Smooth muscle cell (in vitro differentiated cells): ENCODE results near the gene C1QTNF8. TPM values are rescaled to one million over a fixed set of nuclear protein-coding genes. Genes with fewer than 3 reads are reported as not detected.
"Not testable (repeated sequence)": the region's sequence is repeated elsewhere in the genome, so short reads cannot be mapped to it uniquely, and the experiment has no call there.

ENCODE experiments used
- DNase-seq: peaks from one replicate; lab custom pipeline; 2025; ENCODE audit not compliant: unreplicated experiment; lab: John Stamatoyannopoulos, UW
- H2AFZ ChIP-seq: fragments of 200-600 bp; sonication (generic); 2 replicates; pipeline ENCODE4 v1.6.0; 2016; ENCODE audit warnings: antibody characterized with exemption, low read depth, mild to moderate bottlenecking
- H3F3A ChIP-seq: fragments of 200-600 bp; sonication (generic); 2 replicates; pipeline ENCODE4 v1.6.0; 2017; ENCODE audit warnings: antibody characterized with exemption, low read depth
- H3K27ac ChIP-seq: fragments of 200-600 bp; sonication (generic); 2 replicates; pipeline ENCODE4 v1.5.1; 2016; ENCODE audit warnings: low read depth, mild to moderate bottlenecking
- H3K27me3 ChIP-seq: fragments of 200-600 bp; sonication (generic); 2 replicates; pipeline ENCODE4 v1.6.1; 2016; ENCODE audit warnings: low read depth, mild to moderate bottlenecking
- H3K36me3 ChIP-seq: fragments of 200-600 bp; sonication (generic); 2 replicates; pipeline ENCODE4 v1.5.1; 2016; ENCODE audit warnings: low read depth
- H3K4me1 ChIP-seq: fragments of 200-600 bp; sonication (generic); 2 replicates; pipeline ENCODE4 v1.5.1; 2016; ENCODE audit warnings: low read depth
- H3K4me2 ChIP-seq: fragments of 200-600 bp; sonication (generic); 2 replicates; pipeline ENCODE4 v1.6.0; 2016; ENCODE audit warnings: mild to moderate bottlenecking
- H3K4me3 ChIP-seq: fragments of 200-600 bp; sonication (generic); 2 replicates; pipeline ENCODE4 v1.5.1; 2016; ENCODE audit warnings: mild to moderate bottlenecking
- H3K79me2 ChIP-seq: fragments of 200-600 bp; sonication (generic); 2 replicates; pipeline ENCODE4 v1.6.0; 2016; ENCODE audit warnings: low read depth, mild to moderate bottlenecking
- H3K9ac ChIP-seq: fragments of 200-600 bp; sonication (generic); 2 replicates; pipeline ENCODE4 v1.6.0; 2016; ENCODE audit warnings: low read depth
- H3K9me3 ChIP-seq: fragments of 200-600 bp; sonication (generic); replicated peaks from 2 replicates; pipeline ENCODE4 v1.5.1; 2016; ENCODE audit warnings: low read depth
- H4K20me1 ChIP-seq: fragments of 200-600 bp; sonication (generic); 2 replicates; pipeline ENCODE4 v1.6.0; 2016; ENCODE audit warnings: low read depth
- CTCF ChIP-seq: fragments of 200-600 bp; sonication (generic); IDR thresholded peaks from 2 replicates; pipeline ENCODE4 v1.5.1; 2017; ENCODE audit warnings: borderline replicate concordance, mild to moderate bottlenecking, antibody characterized with exemption; ENCODE audit not compliant: insufficient read depth, poor library complexity, severe bottlenecking
- WGBS: methylation state at CpG from one replicate; pipeline ENCODE4 v1.1.7; 2016; ENCODE audit warnings: low lambda C conversion rate; 5-methylcytosine and 5-hydroxymethylcytosine counted together
- polyA plus RNA-seq: library from polyadenylated mRNA; unstranded; fragments of >200 nt; fragmentation: Nextera tagmentation; extraction: Ambion mirVana; gene quantifications from 2 replicates; pipeline ENCODE4 v1.2.1, GENCODE V29; 2016
- total RNA-seq: library from RNA; depleted of rRNA; stranded (reverse); fragments of >200 nt; gene quantifications from 2 replicates; pipeline ENCODE4 v1.2.3, GENCODE V29; 2014

C1QTNF8 gene
- total and polyA plus RNA-seq, 2 experiments from 2014 or later, result not detected

- DNase-seq, result no peak
- Histone ChIP-seq H3K79me2 (no peaks in the 10 kb centered on the region), H2AFZ (no peak overlapping the region), H4K20me1 (no peaks in the 10 kb centered on the region), H3K4me3 (no peak overlapping the region), H3K36me3 (no peaks in the 10 kb centered on the region), H3K9ac (no peak overlapping the region), H3F3A (no peaks in the 10 kb centered on the region), H3K4me1 (peaks cover 5% of the 10 kb centered on the region), H3K27me3 (no peaks in the 10 kb centered on the region), H3K9me3 (no peaks in the 10 kb centered on the region), H3K27ac (no peak overlapping the region), H3K4me2 (no peak overlapping the region)
- 85% methylated on average over 68 of the region's 85 CpGs for WGBS
- no peak for TF ChIP-seq CTCF
Observed at GRCh38 chr16:1093284-1094123, 2.5 kb downstream of the C1QTNF8 start.

GRCh38 chr16:1092685-1093283 lies 3.3 kb downstream of the C1QTNF8 start:
- not testable (repeated sequence) for H3F3A ChIP-seq, H4K20me1 ChIP-seq, H3K4me2 ChIP-seq, H2AFZ ChIP-seq, DNase-seq, H3K27ac ChIP-seq, H3K79me2 ChIP-seq, H3K4me1 ChIP-seq, H3K9ac ChIP-seq, H3K9me3 ChIP-seq, H3K36me3 ChIP-seq, H3K4me3 ChIP-seq, H3K27me3 ChIP-seq
- WGBS, result 98% methylated on average over 40 of the region's 40 CpGs

- H3K4me1 ChIP-seq, result no peaks in the 10 kb centered on the region
- H2AFZ ChIP-seq, result no peak overlapping the region
- H3K4me3 ChIP-seq, result no peak overlapping the region
- TF ChIP-seq CTCF, result no peak
- no peaks in the 10 kb centered on the region for H3F3A ChIP-seq
- no peaks in the 10 kb centered on the region for H4K20me1 ChIP-seq
- WGBS, result 98% methylated on average over 27 of the region's 27 CpGs
- no peak overlapping the region for H3K27ac ChIP-seq
- no peaks in the 10 kb centered on the region for H3K27me3 ChIP-seq
- H3K4me2 ChIP-seq, result no peak overlapping the region
- no peaks in the 10 kb centered on the region for H3K36me3 ChIP-seq
- no peaks in the 10 kb centered on the region for H3K79me2 ChIP-seq
- H3K9ac ChIP-seq, result no peak overlapping the region
- no peak for DNase-seq
- H3K9me3 ChIP-seq, result no peaks in the 10 kb centered on the region
Observed at GRCh38 chr16:1091992-1092552, 4.0 kb downstream of the C1QTNF8 start.
